Motor neuron (in vitro differentiated cells): ENCODE data around the gene ACSL1. TPM values are rescaled to one million over a fixed set of nuclear protein-coding genes. Genes with fewer than 3 reads are reported as not detected.

ENCODE experiments used
- ATAC-seq, 8 experiments: fragments of 200-7000 bp; cut with Tn5 transposase; replicated peaks in 6 of 8; 2 replicates each; pipeline ENCODE4 v1.8.0; 2021; ENCODE audit warnings: mild to moderate bottlenecking in 8 of 8, moderate library complexity in 8 of 8
- H3K27ac ChIP-seq, 2 donors: fragments of 250-450 bp; sonication (Bioruptor Pico); 2 replicates each; pipeline ENCODE4 v1.9.0; 2021; ENCODE audit warnings: antibody characterized with exemption in 2 of 2, mild to moderate bottlenecking in 2 of 2, moderate library complexity in 1 of 2
- H3K4me1 ChIP-seq, 2 donors: fragments of 250-450 bp; sonication (Bioruptor Pico); replicated peaks in 1 of 2; 2 replicates each; pipeline ENCODE4 v1.6.1; 2021; ENCODE audit warnings: antibody characterized with exemption in 2 of 2, mild to moderate bottlenecking in 2 of 2, moderate library complexity in 1 of 2
- H3K4me3 ChIP-seq, 5 donors: fragments of 250-450 bp; sonication (Bioruptor Pico); 2 replicates each; pipeline ENCODE4 v1.9.0; 2021; ENCODE audit warnings: antibody characterized with exemption in 5 of 5, mild to moderate bottlenecking in 5 of 5, moderate library complexity in 4 of 5
- WGBS, 10 experiments: fragments of 450-650 bp; shearing (Covaris generic); methylation state at CpG; one replicate each; pipeline ENCODE4 v1.0.0; 2022; 5-methylcytosine and 5-hydroxymethylcytosine counted together
- in situ Hi-C, 9 experiments: fragments of 400-800 bp; cut with MboI; loops; one replicate each; pipeline ENCODE4 v1.15.0; 2021; ENCODE audit warnings: low sequenced_read_pairs in 9 of 9, low pct_unique_long_range_greater_than_20kb in 2 of 9; ENCODE audit not compliant: unreplicated experiment in 9 of 9
- total RNA-seq, 8 experiments: library from RNA; unstranded; fragments of 300-600 nt; gene quantifications; 2 replicates each; pipeline versions ENCODE4 v1.2.3 to v1.2.4, GENCODE V29; 2022

The ACSL1 gene
- total RNA-seq, 8 experiments from 2014 or later: 8.9 to 162 (median 20.6) TPM

- no peak for ATAC-seq
- H3K4me1 ChIP-seq: peaks cover 2 to 4% of the 10 kb centered on the region in 2 donors
- H3K4me3 ChIP-seq: no peak overlapping the region
- H3K27ac ChIP-seq: no peak overlapping the region
- in situ Hi-C loops: loop anchor here in 1 of 9 experiments (25.0 kb wide), 1 partner anchor 255 kb away; no protein-coding TSS in a partner anchor
- 0 to 92% (median 58%) methylated on average over 1 to 4 of the region's 4 CpGs for WGBS, 10 experiments
Observed at GRCh38 chr4:184732126-184732525, 93.6 kb downstream of the ACSL1 start.

DNA sequence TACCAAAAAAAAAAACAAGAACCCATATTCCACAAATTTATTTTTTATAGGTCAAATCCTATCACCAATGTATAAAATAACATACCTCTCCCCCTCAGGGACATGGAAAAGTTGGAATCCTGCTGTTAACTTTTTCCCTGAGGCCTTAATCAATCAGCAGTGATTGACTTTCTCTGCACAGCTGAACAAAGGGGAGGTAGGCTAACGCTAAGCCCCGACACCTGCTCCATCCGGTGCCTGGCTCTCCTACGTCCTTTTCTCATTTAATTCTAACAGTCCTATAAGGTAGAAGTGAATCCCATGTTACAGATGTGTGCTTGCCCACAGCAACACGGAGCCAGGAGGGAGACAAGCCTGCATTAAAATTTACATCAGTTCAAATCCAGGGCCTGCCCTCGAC lies 94.7 kb downstream of the ACSL1 start:
- Histone ChIP-seq H3K4me3 (no peak overlapping the region), H3K4me1 (peaks cover 2 to 4% of the 10 kb centered on the region in 2 donors), H3K27ac (no peak overlapping the region)
- 46 to 91% (median 75%) methylated on average over 1 to 5 of the region's 6 CpGs; no CpG with 5 or more reads in 4 of the 10 experiments for WGBS, 10 experiments
- ATAC-seq: no peak
- in situ Hi-C loops: loop anchor here in 1 of 9 experiments (25.0 kb wide), 1 partner anchor 256 kb away; no protein-coding TSS in a partner anchor

GRCh38 chr4:184729946-184730345 lies 95.8 kb downstream of the ACSL1 start:
- peaks cover 0 to 4% of the 10 kb centered on the region in 2 donors for H3K4me1 ChIP-seq
- in situ Hi-C loops: loop anchor here in 1 of 9 experiments (25.0 kb wide), 1 partner anchor 257 kb away; no protein-coding TSS in a partner anchor
- no peak for ATAC-seq
- no peak overlapping the region for H3K27ac ChIP-seq
- WGBS, 10 experiments: 80 to 95% (median 94%) methylated on average over 1 to 4 of the region's 5 CpGs; no CpG with 5 or more reads in 5 of the 10 experiments
- no peak overlapping the region for H3K4me3 ChIP-seq

DNA sequence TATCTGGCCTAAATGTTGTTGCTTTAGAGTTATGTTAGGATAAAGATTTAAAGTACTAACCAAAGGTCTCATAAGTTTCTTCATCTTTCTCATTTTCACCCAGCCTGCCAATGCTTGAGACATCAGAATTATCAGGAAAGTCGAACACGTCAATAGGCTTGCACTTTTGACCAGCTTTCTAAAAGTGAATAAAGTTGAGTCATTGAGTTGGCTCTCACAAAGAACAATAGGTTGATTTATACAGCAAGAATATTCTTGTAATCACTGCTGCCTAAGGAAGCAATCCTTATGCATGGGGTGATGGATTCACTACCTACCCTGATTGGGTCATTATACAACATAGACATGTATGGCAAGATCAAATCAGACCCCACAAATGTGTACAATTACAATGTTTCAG lies 96.9 kb downstream of the ACSL1 start:
- ATAC-seq: no peak
- Histone ChIP-seq H3K27ac (no peak overlapping the region), H3K4me3 (no peak overlapping the region), H3K4me1 (peaks cover 0 to 4% of the 10 kb centered on the region in 2 donors)
- 69 to 100% (median 92%) methylated on average over 1 to 2 of the region's 2 CpGs; no CpG with 5 or more reads in 1 of the 10 experiments for WGBS, 10 experiments
- in situ Hi-C loops: loop anchor here in 1 of 9 experiments (25.0 kb wide), 1 partner anchor 258 kb away; no protein-coding TSS in a partner anchor

DNA sequence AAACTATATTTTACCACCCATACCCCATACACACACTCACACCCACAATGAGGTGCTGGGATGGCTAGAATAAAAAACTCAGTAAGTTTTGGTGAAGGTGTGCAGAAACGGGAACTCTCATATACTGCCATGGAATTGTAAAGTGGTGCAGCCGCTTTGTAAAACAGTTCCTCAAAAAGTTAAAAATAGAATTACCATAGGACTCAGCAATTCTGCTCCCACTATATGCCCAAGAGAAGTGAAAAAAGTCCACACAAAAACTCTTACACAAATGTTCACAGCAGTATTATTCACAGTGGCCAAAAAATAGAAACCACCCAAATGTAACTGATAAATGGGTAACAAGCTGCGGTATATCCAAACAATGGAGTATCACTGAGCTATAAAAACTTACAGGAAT lies 98.3 kb downstream of the ACSL1 start:
- Histone ChIP-seq H3K27ac (no peak overlapping the region), H3K4me1 (peaks cover 0 to 3% of the 10 kb centered on the region in 2 donors), H3K4me3 (no peak overlapping the region)
- 80 to 100% (median 100%) methylated on average over 1 to 3 of the region's 3 CpGs; no CpG with 5 or more reads in 1 of the 10 experiments for WGBS, 10 experiments
- in situ Hi-C loops: loop anchor here in 1 of 9 experiments (25.0 kb wide), 1 partner anchor 260 kb away; no protein-coding TSS in a partner anchor
- ATAC-seq: no peak

DNA sequence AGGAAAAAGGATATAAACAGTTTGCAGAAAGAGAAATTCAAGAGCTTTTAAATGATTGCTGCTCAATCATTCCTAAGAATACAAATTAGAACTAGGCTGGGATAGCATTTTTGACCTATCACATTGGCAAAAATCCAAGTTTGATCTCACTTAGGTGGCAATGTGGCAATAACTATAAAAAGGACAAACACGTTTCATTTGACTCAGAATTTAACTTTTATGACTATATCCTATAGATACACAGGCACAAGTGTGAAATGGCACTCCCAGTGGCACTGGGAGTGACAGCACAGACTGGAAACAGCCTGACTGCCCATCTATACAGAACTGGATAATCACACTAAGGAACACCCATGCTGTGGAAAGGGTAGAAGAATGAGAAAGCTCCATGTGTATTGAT lies 103.0 kb downstream of the ACSL1 start:
- Histone ChIP-seq H3K4me1 (no peaks in the 10 kb centered on the region), H3K27ac (no peak overlapping the region), H3K4me3 (no peak overlapping the region)
- 20 to 92% (median 67%) methylated on average over 1 of the region's 1 CpG; no CpG with 5 or more reads in 3 of the 10 experiments for WGBS, 10 experiments
- ATAC-seq: no peak
- in situ Hi-C loops: no loop called here

GRCh38 chr4:184721254-184721653 lies 104.5 kb downstream of the ACSL1 start:
- Histone ChIP-seq H3K27ac (no peak overlapping the region), H3K4me3 (no peak overlapping the region), H3K4me1 (no peaks in the 10 kb centered on the region)
- in situ Hi-C loops: no loop called here
- ATAC-seq: no peak

GRCh38 chr4:184719407-184719806 lies 106.4 kb downstream of the ACSL1 start:
- Histone ChIP-seq H3K4me3 (no peak overlapping the region), H3K4me1 (no peaks in the 10 kb centered on the region), H3K27ac (no peak overlapping the region)
- no peak for ATAC-seq
- WGBS, 10 experiments: 86 to 100% (median 100%) methylated on average over 1 to 2 of the region's 3 CpGs; no CpG with 5 or more reads in 7 of the 10 experiments
- in situ Hi-C loops: no loop called here

DNA sequence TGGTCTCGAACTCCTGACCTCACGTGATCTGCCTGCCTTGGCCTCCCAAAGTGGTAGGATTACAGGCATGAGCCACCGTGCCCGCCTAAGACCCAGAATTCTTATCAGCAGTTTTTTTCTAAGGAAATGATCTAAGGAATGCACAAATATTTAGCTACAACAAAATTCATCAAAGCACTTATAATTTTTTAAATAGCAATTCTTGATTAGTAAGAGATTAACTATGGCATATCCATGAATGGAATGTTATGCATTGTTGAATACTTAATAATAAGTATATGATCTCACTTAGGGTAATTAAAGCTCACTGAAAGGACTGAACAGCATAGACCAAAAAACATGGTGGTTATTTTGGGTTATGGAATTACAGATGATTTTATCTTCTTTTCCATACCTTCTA lies 110.2 kb downstream of the ACSL1 start:
- no peaks in the 10 kb centered on the region for H3K4me1 ChIP-seq
- in situ Hi-C loops: no loop called here
- WGBS, 10 experiments: 80 to 100% (median 100%) methylated on average over 1 to 4 of the region's 4 CpGs; no CpG with 5 or more reads in 2 of the 10 experiments
- no peak overlapping the region for H3K27ac ChIP-seq
- no peak overlapping the region for H3K4me3 ChIP-seq
- ATAC-seq: no peak

GRCh38 chr4:184713887-184714286 lies 111.9 kb downstream of the ACSL1 start:
- in situ Hi-C loops: no loop called here
- 0 to 100% (median 25%) methylated on average over 1 to 2 of the region's 2 CpGs; no CpG with 5 or more reads in 2 of the 10 experiments for WGBS, 10 experiments
- no peak overlapping the region for H3K27ac ChIP-seq
- peak in 1 of 8 experiments; percentile 18 for ATAC-seq
- no peak overlapping the region for H3K4me3 ChIP-seq
- no peaks in the 10 kb centered on the region for H3K4me1 ChIP-seq

GRCh38 chr4:184712322-184712721 lies 113.4 kb downstream of the ACSL1 start:
- Histone ChIP-seq H3K4me3 (no peak overlapping the region), H3K4me1 (no peaks in the 10 kb centered on the region), H3K27ac (no peak overlapping the region)
- in situ Hi-C loops: no loop called here
- ATAC-seq: peak in 3 of 8 experiments; percentile 34 to 79 (median 57)

GRCh38 chr4:184706453-184706852 lies 119.3 kb downstream of the ACSL1 start:
- ATAC-seq: no peak
- in situ Hi-C loops: no loop called here
- Histone ChIP-seq H3K4me1 (no peaks in the 10 kb centered on the region), H3K4me3 (no peak overlapping the region), H3K27ac (no peak overlapping the region)
- WGBS, 10 experiments: 71 to 100% (median 100%) methylated on average over 1 of the region's 1 CpG; no CpG with 5 or more reads in 4 of the 10 experiments

GRCh38 chr4:184705692-184706091 lies 120.1 kb downstream of the ACSL1 start:
- ATAC-seq: no peak
- WGBS, 10 experiments: 76 to 98% (median 88%) methylated on average over 2 to 5 of the region's 5 CpGs; no CpG with 5 or more reads in 1 of the 10 experiments
- no peak overlapping the region for H3K27ac ChIP-seq
- H3K4me1 ChIP-seq: no peaks in the 10 kb centered on the region
- in situ Hi-C loops: no loop called here
- H3K4me3 ChIP-seq: no peak overlapping the region
